B cell (primary cell): Measurements from ENCODE around the gene NREP. TPM values are rescaled to one million over a fixed set of nuclear protein-coding genes. Genes with fewer than 3 reads are reported as not detected.
A peak's percentile ranks its signal among the peaks of the same experiment; 100 is the strongest.

Experiments
- ATAC-seq: fragments of 200-7000 bp; cut with Tn5 transposase; one replicate; pipeline ENCODE4 v1.10.0; 2021; ENCODE audit warnings: low read depth, mild to moderate bottlenecking, moderate number of reproducible peaks, moderate library complexity
- CTCF ChIA-PET: fragments of 350-600 bp; sonication (Branson Sonifier 250); formaldehyde crosslinking; loops from one replicate; lab custom pipeline; 2021; ENCODE audit warnings: antibody characterized with exemption, inconsistent platforms; lab: Charles Lee
- POLR2A ChIA-PET: fragments of 350-600 bp; sonication (Branson Sonifier 250); formaldehyde crosslinking; loops from one replicate; lab custom pipeline; 2021; ENCODE audit warnings: antibody characterized with exemption; lab: Charles Lee
- DNase-seq: peaks from one replicate; pipeline ENCODE4 v3.0.0; 2013
- H2AFZ ChIP-seq: 2 replicates; pipeline ENCODE4 v1.6.1; 2012; ENCODE audit warnings: mild to moderate bottlenecking, low read depth, low read length; ENCODE audit not compliant: insufficient read depth, poor library complexity, severe bottlenecking
- H3K27ac ChIP-seq, 2 donors: 1 replicate in 1 of 2; 2 replicates in 1 of 2; pipeline ENCODE4 v1.5.1; 2012 to 2013; ENCODE audit warnings: low read length in 2 of 2, mild to moderate bottlenecking in 2 of 2, moderate library complexity in 1 of 2
- H3K27me3 ChIP-seq, 4 experiments: fragments of 200-600 bp in 1 of 4; sonication (generic) in 1 of 4; replicated peaks in 1 of 4; 1 replicate in 2 of 4; 2 replicates in 2 of 4; pipeline versions ENCODE4 v1.6.1 to v1.7.0; 2013 to 2016; ENCODE audit warnings: low read length in 3 of 4, mild to moderate bottlenecking in 2 of 4, mixed read lengths in 1 of 4, moderate library complexity in 1 of 4; ENCODE audit not compliant: insufficient read depth in 4 of 4, control insufficient read depth in 3 of 4; ENCODE audit errors: control extremely low read depth in 1 of 4
- H3K36me3 ChIP-seq, 2 experiments: replicated peaks in 1 of 2; 1 replicate in 1 of 2; 2 replicates in 1 of 2; pipeline versions ENCODE4 v1.6.1 to v1.7.1; 2013; ENCODE audit warnings: low read length in 1 of 2; ENCODE audit not compliant: insufficient read depth in 2 of 2, control insufficient read depth in 1 of 2; ENCODE audit errors: control extremely low read depth in 1 of 2, extremely low read depth in 1 of 2
- H3K4me1 ChIP-seq, 2 donors: fragments of 200-600 bp in 1 of 2; sonication (generic) in 1 of 2; 1 replicate in 1 of 2; 2 replicates in 1 of 2; pipeline versions ENCODE4 v1.5.1 to v1.6.1; 2013 to 2017; ENCODE audit warnings: low read length in 2 of 2; ENCODE audit not compliant: control insufficient read depth in 2 of 2, insufficient read depth in 2 of 2
- H3K4me2 ChIP-seq: replicated peaks from 2 replicates; pipeline ENCODE3; 2012; ENCODE audit warnings: mild to moderate bottlenecking, low read depth, low read length; ENCODE audit not compliant: poor library complexity, severe bottlenecking
- H3K4me3 ChIP-seq, 5 experiments: fragments of 200-600 bp in 1 of 5; sonication (generic) in 1 of 5; 1 replicate in 3 of 5; 2 replicates in 2 of 5; pipeline versions ENCODE4 v1.5.1 to v1.7.0; 2011 to 2016; ENCODE audit warnings: low read length in 4 of 5, mild to moderate bottlenecking in 4 of 5, low read depth in 2 of 5, control low read depth in 1 of 5, moderate library complexity in 1 of 5; ENCODE audit not compliant: insufficient read depth in 1 of 5; ENCODE audit errors: control extremely low read depth in 1 of 5, extremely low read depth in 1 of 5
- H3K79me2 ChIP-seq: fragments of 200-600 bp; sonication (generic); one replicate; pipeline ENCODE4 v1.6.0; 2016; ENCODE audit warnings: low read length; ENCODE audit not compliant: control insufficient read depth, insufficient read depth
- H3K9ac ChIP-seq: fragments of 200-600 bp; sonication (generic); 2 replicates; pipeline ENCODE4 v1.6.1; 2017; ENCODE audit warnings: mild to moderate bottlenecking, low read length, moderate library complexity
- H3K9me3 ChIP-seq, 3 donors: one replicate each; pipeline versions ENCODE4 v1.6.1 to v1.7.1; 2013; ENCODE audit warnings: low read length in 2 of 3; ENCODE audit not compliant: control insufficient read depth in 2 of 3, insufficient read depth in 1 of 3; ENCODE audit errors: control extremely low read depth in 1 of 3
- H4K20me1 ChIP-seq: 2 replicates; pipeline ENCODE4 v1.6.0; 2012; ENCODE audit warnings: mild to moderate bottlenecking, low read length; ENCODE audit not compliant: insufficient read depth, control insufficient read depth, poor library complexity, severe bottlenecking
- H3K27ac Mint-ChIP-seq: one replicate; pipeline ENCODE4 v1.8.0; 2021; ENCODE audit warnings: mixed read lengths
- H3K27me3 Mint-ChIP-seq: one replicate; pipeline ENCODE4 v1.8.0; 2021; ENCODE audit warnings: mixed read lengths
- H3K4me1 Mint-ChIP-seq: one replicate; pipeline ENCODE4 v1.8.0; 2021; ENCODE audit warnings: mixed read lengths
- H3K4me3 Mint-ChIP-seq: one replicate; pipeline ENCODE4 v1.8.0; 2021; ENCODE audit warnings: mixed read lengths
- H3K9me3 Mint-ChIP-seq: one replicate; pipeline ENCODE4 v1.8.0; 2022; ENCODE audit warnings: mixed read lengths; ENCODE audit not compliant: insufficient read depth
- EZH2 ChIP-seq: IDR thresholded peaks from 2 replicates; pipeline ENCODE4 v1.6.1; 2012; ENCODE audit warnings: borderline replicate concordance, low read depth, mild to moderate bottlenecking, moderate library complexity, low read length; ENCODE audit not compliant: insufficient read depth, poor library complexity, severe bottlenecking
- WGBS: methylation state at CpG from one replicate; pipeline ENCODE4 v1.1.5; 2013; ENCODE audit warnings: missing lambda C conversion rate; ENCODE audit not compliant: insufficient coverage; 5-methylcytosine and 5-hydroxymethylcytosine counted together
- intact Hi-C: fragments of 100-400 bp; cut with micrococcal nuclease; formaldehyde crosslinking; loops from one replicate; pipeline ENCODE4 v1.10.0; 2022
- polyA plus RNA-seq: library from polyadenylated mRNA; depleted of rRNA; stranded (reverse); fragments of >200 nt; gene quantifications from 2 replicates; pipeline ENCODE4 v1.2.3, GENCODE V29; 2012
- total RNA-seq, 2 donors: library from RNA; stranded (reverse); fragments of 120-200 nt in 1 of 2; gene quantifications; 1 replicate in 1 of 2; 2 replicates in 1 of 2; pipeline versions ENCODE4 v1.2.3 to v1.2.4, GENCODE V29; 2013 to 2022
- TF ChIP-seq, protein P1 (sequence below): fragments of 200-600 bp; IDR thresholded peaks from one replicate; pipeline ENCODE4 v1.8.0; 2022; ENCODE audit warnings: antibody characterized with exemption, mild to moderate bottlenecking

The NREP gene
- total and polyA plus RNA-seq, 2 donors (not counting 1 experiment from before 2014, with no cell fraction given), result 6.7 to 17.0 TPM

GRCh38 chr5:111757355-111758283 lies 625 bp upstream of the NREP start:
- Mint-ChIP-seq H3K4me1 (peaks cover 21% of the 10 kb centered on the region), H3K9me3 (no peaks in the 10 kb centered on the region), H3K4me3 (peak overlapping the region; percentile 92), H3K27ac (peak overlapping the region; percentile 91), H3K27me3 (peaks cover 7% of the 10 kb centered on the region)
- H3K4me3 ChIP-seq, result peak overlapping the region; percentile 68 to 83 (median 77)
- peak overlapping the region; percentile 78 for H3K4me2 ChIP-seq
- peak; percentile 80 for ATAC-seq
- intact Hi-C loops, result loop anchor here (1.0 to 5.0 kb wide), 8 partner anchors 55 to 1220 kb away; partner anchors contain the start of genes DCP2, REEP5, STARD4 and WDR36
- under 1% methylated on average over 96 of the region's 98 CpGs for WGBS
- H3K4me1 ChIP-seq, result peaks cover 20 to 22% of the 10 kb centered on the region in 2 donors
- no peaks in the 10 kb centered on the region for H3K79me2 ChIP-seq
- no peaks in the 10 kb centered on the region for H3K9me3 ChIP-seq
- H3K36me3 ChIP-seq, result no peaks in the 10 kb centered on the region
- no peaks in the 10 kb centered on the region for H4K20me1 ChIP-seq
- ChIA-PET POLR2A (interaction anchor here (1.5 kb wide), 1 partner anchor 404 kb away, joined by 4 read pairs; no protein-coding TSS in a partner anchor), CTCF (interaction anchor here (0.6 to 2.0 kb wide), 4 partner anchors 50 to 404 kb away, joined by 3 to 8 read pairs (median 3); no protein-coding TSS in a partner anchor)
- H3K9ac ChIP-seq, result peak overlapping the region; percentile 71
- peak overlapping the region; percentile 76 to 81 for H3K27ac ChIP-seq
- TF ChIP-seq, protein P1, sequence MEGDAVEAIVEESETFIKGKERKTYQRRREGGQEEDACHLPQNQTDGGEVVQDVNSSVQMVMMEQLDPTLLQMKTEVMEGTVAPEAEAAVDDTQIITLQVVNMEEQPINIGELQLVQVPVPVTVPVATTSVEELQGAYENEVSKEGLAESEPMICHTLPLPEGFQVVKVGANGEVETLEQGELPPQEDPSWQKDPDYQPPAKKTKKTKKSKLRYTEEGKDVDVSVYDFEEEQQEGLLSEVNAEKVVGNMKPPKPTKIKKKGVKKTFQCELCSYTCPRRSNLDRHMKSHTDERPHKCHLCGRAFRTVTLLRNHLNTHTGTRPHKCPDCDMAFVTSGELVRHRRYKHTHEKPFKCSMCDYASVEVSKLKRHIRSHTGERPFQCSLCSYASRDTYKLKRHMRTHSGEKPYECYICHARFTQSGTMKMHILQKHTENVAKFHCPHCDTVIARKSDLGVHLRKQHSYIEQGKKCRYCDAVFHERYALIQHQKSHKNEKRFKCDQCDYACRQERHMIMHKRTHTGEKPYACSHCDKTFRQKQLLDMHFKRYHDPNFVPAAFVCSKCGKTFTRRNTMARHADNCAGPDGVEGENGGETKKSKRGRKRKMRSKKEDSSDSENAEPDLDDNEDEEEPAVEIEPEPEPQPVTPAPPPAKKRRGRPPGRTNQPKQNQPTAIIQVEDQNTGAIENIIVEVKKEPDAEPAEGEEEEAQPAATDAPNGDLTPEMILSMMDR, result no peak
- TF ChIP-seq EZH2, result no peak
- DNase-seq, result peak; percentile 90
- no peaks in the 10 kb centered on the region for H3K27me3 ChIP-seq
- peak overlapping the region; percentile 89 for H2AFZ ChIP-seq
